ENCODE results near the gene BMP7. TPM values are rescaled to one million over a fixed set of nuclear protein-coding genes. Genes with fewer than 3 reads are reported as not detected.

Gene BMP7
- total RNA-seq, 2 experiments from 2014 or later: not detected

GRCh38 chr20:57141492-57141891, 124.9 kb downstream of the BMP7 start:
- Mint-ChIP-seq H3K4me3 (no peak overlapping the region), H3K27ac (no peak overlapping the region), H3K27me3 (peaks cover 14% of the 10 kb centered on the region), H3K9me3 (no peaks in the 10 kb centered on the region), H3K36me3 (ENCODE audit: low read depth) (no peaks in the 10 kb centered on the region), H3K4me1 (ENCODE audit: low read depth) (no peaks in the 10 kb centered on the region)
- no peak for TF ChIP-seq CTCF (IDR thresholded peaks at IDR 0.05)
- DNase-seq (no peak), ATAC-seq (ENCODE audit: poor library complexity) (no peak)
- Histone ChIP-seq H3K27ac (ENCODE audit: low read depth in 1 of 2, low read length in 2 of 2) (no peak overlapping the region), H3K36me3 (ENCODE audit: insufficient read depth, low read length) (no peaks in the 10 kb centered on the region), H3K9me3 (ENCODE audit: control insufficient read depth in 1 of 2, insufficient read depth in 1 of 2, low read length in 2 of 2) (no peaks in the 10 kb centered on the region), H3K27me3 (ENCODE audit: control insufficient read depth in 1 of 2, insufficient read depth in 2 of 2, low read length in 2 of 2) (peaks cover 0 to 8% of the 10 kb centered on the region in 2 experiments), H3K4me1 (ENCODE audit: insufficient read depth, low read length) (no peaks in the 10 kb centered on the region), H3K4me3 (ENCODE audit: low read length) (no peak overlapping the region)
- CTCF ChIA-PET: no interaction called here
- intact Hi-C loops (cut with DNase I, micrococcal nuclease): no loop called here
- POLR2A ChIA-PET: no interaction called here

GRCh38 chr20:57140416-57140965, 126.0 kb downstream of the BMP7 start:
- Histone ChIP-seq H3K4me3 (ENCODE audit: low read length) (no peak overlapping the region), H3K36me3 (ENCODE audit: insufficient read depth, low read length) (no peaks in the 10 kb centered on the region), H3K4me1 (ENCODE audit: insufficient read depth, low read length) (no peaks in the 10 kb centered on the region), H3K27ac (ENCODE audit: low read depth in 1 of 2, low read length in 2 of 2) (no peak overlapping the region), H3K27me3 (ENCODE audit: control insufficient read depth in 1 of 2, insufficient read depth in 2 of 2, low read length in 2 of 2) (peaks cover 0 to 7% of the 10 kb centered on the region in 2 experiments), H3K9me3 (ENCODE audit: control insufficient read depth in 1 of 2, insufficient read depth in 1 of 2, low read length in 2 of 2) (peaks cover 0 to 6% of the 10 kb centered on the region in 2 experiments)
- intact Hi-C loops (cut with DNase I, micrococcal nuclease): no loop called here
- ATAC-seq (ENCODE audit: poor library complexity): no peak
- POLR2A ChIA-PET: no interaction called here
- no peaks in the 10 kb centered on the region for H3K4me1 Mint-ChIP-seq (ENCODE audit: low read depth)
- no peaks in the 10 kb centered on the region for H3K36me3 Mint-ChIP-seq (ENCODE audit: low read depth)
- H3K9me3 Mint-ChIP-seq: no peaks in the 10 kb centered on the region
- no peak for DNase-seq
- CTCF ChIA-PET: no interaction called here
- H3K27me3 Mint-ChIP-seq: peaks cover 8% of the 10 kb centered on the region
- TF ChIP-seq CTCF (IDR thresholded peaks at IDR 0.05): no peak
- no peak overlapping the region for H3K4me3 Mint-ChIP-seq
- H3K27ac Mint-ChIP-seq: no peak overlapping the region

GRCh38 chr20:57139342-57140093, 126.9 kb downstream of the BMP7 start:
- intact Hi-C loops (cut with DNase I, micrococcal nuclease): no loop called here
- H3K9me3 ChIP-seq (ENCODE audit: control insufficient read depth in 1 of 2, insufficient read depth in 1 of 2, low read length in 2 of 2): peaks cover 0 to 12% of the 10 kb centered on the region in 2 experiments
- no peak overlapping the region for H3K27ac ChIP-seq (ENCODE audit: low read depth in 1 of 2, low read length in 2 of 2)
- ChIA-PET CTCF (no interaction called here), POLR2A (no interaction called here)
- H3K4me1 ChIP-seq (ENCODE audit: insufficient read depth, low read length): no peaks in the 10 kb centered on the region
- H3K9me3 Mint-ChIP-seq: no peaks in the 10 kb centered on the region
- peaks cover 0 to 5% of the 10 kb centered on the region in 2 experiments for H3K27me3 ChIP-seq (ENCODE audit: control insufficient read depth in 1 of 2, insufficient read depth in 2 of 2, low read length in 2 of 2)
- no peaks in the 10 kb centered on the region for H3K36me3 Mint-ChIP-seq (ENCODE audit: low read depth)
- no peak overlapping the region for H3K4me3 Mint-ChIP-seq
- H3K4me3 ChIP-seq (ENCODE audit: low read length): no peak overlapping the region
- no peaks in the 10 kb centered on the region for H3K4me1 Mint-ChIP-seq (ENCODE audit: low read depth)
- no peak overlapping the region for H3K27ac Mint-ChIP-seq
- no peak for ATAC-seq (ENCODE audit: poor library complexity)
- TF ChIP-seq CTCF (IDR thresholded peaks at IDR 0.05): no peak
- DNase-seq: no peak
- H3K27me3 Mint-ChIP-seq: peaks cover 8% of the 10 kb centered on the region
- no peaks in the 10 kb centered on the region for H3K36me3 ChIP-seq (ENCODE audit: insufficient read depth, low read length)

Measured in CD4-positive, alpha-beta T cell (primary cell).